C4-2B (cell line): ENCODE data around the gene CMBL.

Source experiments
- H3K27ac ChIP-seq: fragments of 450-650 bp; 2 replicates; pipeline ENCODE4 v1.5.1; 2017
- CTCF ChIP-seq: fragments of 450-650 bp; conservative IDR thresholded peaks from 2 replicates; pipeline ENCODE4 v1.5.1; 2017; ENCODE audit warnings: mild to moderate bottlenecking
- ZFX ChIP-seq: fragments of 450-650 bp; IDR thresholded peaks from 2 replicates; pipeline ENCODE4 v1.6.1; 2017

The CMBL gene

GRCh38 chr5:10295619-10296326, 11.9 kb downstream of the CMBL start:
- TF ChIP-seq ZFX (no peak), CTCF (no peak)
- H3K27ac ChIP-seq: no peak overlapping the region

- H3K27ac ChIP-seq: no peak overlapping the region
- TF ChIP-seq ZFX (no peak), CTCF (no peak)
Observed at GRCh38 chr5:10293907-10294662, 13.6 kb downstream of the CMBL start.

GRCh38 chr5:10291692-10292339, 15.9 kb downstream of the CMBL start:
- H3K27ac ChIP-seq: no peak overlapping the region

GRCh38 chr5:10290438-10290837, 17.3 kb downstream of the CMBL start:
- no peak for TF ChIP-seq ZFX
- TF ChIP-seq CTCF: no peak
- peak overlapping the region; percentile 87; the same call in 1 of the 2 replicates for H3K27ac ChIP-seq

More at GRCh38 chr5:10291692-10292339, 15.9 kb downstream of the CMBL start:
- TF ChIP-seq ZFX (no peak), CTCF (no peak)

GRCh38 chr5:10289991-10290390, 17.7 kb downstream of the CMBL start:
- no peak for TF ChIP-seq ZFX
- TF ChIP-seq CTCF: no peak
- peak overlapping the region; percentile 87 for H3K27ac ChIP-seq

- TF ChIP-seq ZFX: no peak
- TF ChIP-seq CTCF: no peak; the same call in 1 of the 2 replicates
- H3K27ac ChIP-seq: peak overlapping the region; percentile 87
Observed at GRCh38 chr5:10289353-10289752, 18.3 kb downstream of the CMBL start.
